ENCODE data around the gene EPB41L2.
A peak's percentile ranks its signal among the peaks of the same experiment; 100 is the strongest.

EPB41L2 gene

DNA sequence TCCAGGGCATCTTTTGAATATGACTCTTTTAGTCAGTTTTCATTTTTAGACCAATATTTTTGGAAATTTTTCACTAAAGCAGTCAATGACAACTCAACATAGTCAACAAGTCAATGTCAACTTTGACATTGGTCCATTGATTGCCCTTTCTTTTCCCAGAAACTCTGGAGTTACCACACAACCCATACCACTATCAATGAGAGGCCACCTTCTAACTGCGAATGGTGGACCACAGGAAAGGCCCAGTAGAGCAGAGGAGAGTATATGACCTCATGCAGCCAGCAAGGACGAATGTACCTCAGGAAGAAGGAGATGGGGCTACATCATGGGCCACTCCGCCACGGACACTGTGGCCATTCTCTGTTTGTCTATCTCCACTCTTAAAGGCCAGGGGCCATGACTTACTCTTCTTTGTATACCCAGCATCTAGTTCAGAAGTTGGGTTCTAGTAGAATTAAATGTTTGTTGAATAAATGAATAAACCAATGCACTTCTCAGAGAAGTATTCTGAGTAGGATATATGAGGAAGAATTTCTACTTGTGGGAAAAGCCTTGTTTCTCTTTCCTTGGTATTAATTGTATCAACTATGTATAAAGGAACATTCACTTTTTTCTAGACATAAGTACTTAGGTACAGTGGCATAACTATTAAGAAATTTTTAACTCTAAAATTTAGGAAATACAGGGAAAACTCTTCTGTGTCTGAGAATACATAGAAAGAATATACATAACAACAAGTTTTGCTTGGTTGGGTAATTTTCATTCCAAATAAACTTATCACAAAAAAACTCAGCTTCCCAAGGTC, 236.4 kb downstream of the EPB41L2 start:
- H2AFZ ChIP-seq (ENCODE audit: low read depth, low read length), result no peak overlapping the region
- H3K9ac ChIP-seq (ENCODE audit: low read length), result no peak overlapping the region
- no peak overlapping the region for H3K4me3 ChIP-seq (ENCODE audit: low read length)
- no peak overlapping the region for H3K27ac ChIP-seq (ENCODE audit: low read length)
- H3K4me2 ChIP-seq (ENCODE audit: low read length), result no peak overlapping the region
- peaks cover 6% of the 10 kb centered on the region; the same call in 1 of the 2 replicates for H3K4me1 ChIP-seq (ENCODE audit: low read length)
- no peaks in the 10 kb centered on the region for H3K79me2 ChIP-seq (ENCODE audit: low read length)
- no peaks in the 10 kb centered on the region for H3K27me3 ChIP-seq (ENCODE audit: low read depth, low read length)
- no peaks in the 10 kb centered on the region for H4K20me1 ChIP-seq (ENCODE audit: insufficient read depth, low read length)
- H3K36me3 ChIP-seq (replicated peaks; ENCODE audit: low read depth, low read length), result no peaks in the 10 kb centered on the region
- TF ChIP-seq, protein P1, sequence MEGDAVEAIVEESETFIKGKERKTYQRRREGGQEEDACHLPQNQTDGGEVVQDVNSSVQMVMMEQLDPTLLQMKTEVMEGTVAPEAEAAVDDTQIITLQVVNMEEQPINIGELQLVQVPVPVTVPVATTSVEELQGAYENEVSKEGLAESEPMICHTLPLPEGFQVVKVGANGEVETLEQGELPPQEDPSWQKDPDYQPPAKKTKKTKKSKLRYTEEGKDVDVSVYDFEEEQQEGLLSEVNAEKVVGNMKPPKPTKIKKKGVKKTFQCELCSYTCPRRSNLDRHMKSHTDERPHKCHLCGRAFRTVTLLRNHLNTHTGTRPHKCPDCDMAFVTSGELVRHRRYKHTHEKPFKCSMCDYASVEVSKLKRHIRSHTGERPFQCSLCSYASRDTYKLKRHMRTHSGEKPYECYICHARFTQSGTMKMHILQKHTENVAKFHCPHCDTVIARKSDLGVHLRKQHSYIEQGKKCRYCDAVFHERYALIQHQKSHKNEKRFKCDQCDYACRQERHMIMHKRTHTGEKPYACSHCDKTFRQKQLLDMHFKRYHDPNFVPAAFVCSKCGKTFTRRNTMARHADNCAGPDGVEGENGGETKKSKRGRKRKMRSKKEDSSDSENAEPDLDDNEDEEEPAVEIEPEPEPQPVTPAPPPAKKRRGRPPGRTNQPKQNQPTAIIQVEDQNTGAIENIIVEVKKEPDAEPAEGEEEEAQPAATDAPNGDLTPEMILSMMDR (IDR thresholded peaks at IDR 0.05; ENCODE audit: low read depth, low read length), result no peak
- no peak for TF ChIP-seq EZH2phosphoT487 (IDR thresholded peaks at IDR 0.05; ENCODE audit: low read depth)
- H3K9me3 ChIP-seq (ENCODE audit: insufficient read depth, low read length), result no peaks in the 10 kb centered on the region

DNA sequence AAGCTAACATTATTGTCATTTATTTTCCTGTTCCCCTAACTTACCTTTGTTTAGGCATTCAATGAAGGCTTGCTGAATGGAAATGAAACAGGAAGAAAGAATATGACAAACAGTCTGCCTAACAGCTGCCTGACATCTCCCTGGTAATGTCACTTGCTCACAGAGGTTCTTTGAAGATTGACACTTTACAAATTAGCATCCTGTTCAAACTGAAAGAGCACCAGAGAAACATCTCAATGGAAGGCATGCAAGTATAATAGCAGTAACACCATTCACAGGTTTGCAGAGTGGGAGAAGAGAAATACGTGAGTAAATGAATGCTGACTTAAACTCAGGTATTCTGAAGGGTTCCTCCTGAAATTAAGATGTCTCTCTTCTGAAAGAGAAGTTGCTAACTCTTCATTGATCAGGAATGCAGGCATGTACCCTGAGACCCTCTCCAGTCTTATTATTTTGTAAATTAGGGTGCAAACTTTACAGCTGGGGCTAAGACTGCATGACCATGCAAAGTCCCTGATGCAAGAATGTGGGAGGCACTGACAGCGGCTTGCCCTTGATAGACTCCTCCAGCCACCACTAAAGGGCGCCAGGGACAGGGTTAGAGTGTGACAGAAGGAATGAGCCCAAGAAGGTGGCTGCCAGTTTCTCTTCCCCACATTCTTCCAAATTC, 237.1 kb downstream of the EPB41L2 start:
- H3K79me2 ChIP-seq (ENCODE audit: low read length), result no peaks in the 10 kb centered on the region
- no peak for TF ChIP-seq EZH2phosphoT487 (IDR thresholded peaks at IDR 0.05; ENCODE audit: low read depth)
- TF ChIP-seq, protein P1 (IDR thresholded peaks at IDR 0.05; ENCODE audit: low read depth, low read length), result no peak

DNA sequence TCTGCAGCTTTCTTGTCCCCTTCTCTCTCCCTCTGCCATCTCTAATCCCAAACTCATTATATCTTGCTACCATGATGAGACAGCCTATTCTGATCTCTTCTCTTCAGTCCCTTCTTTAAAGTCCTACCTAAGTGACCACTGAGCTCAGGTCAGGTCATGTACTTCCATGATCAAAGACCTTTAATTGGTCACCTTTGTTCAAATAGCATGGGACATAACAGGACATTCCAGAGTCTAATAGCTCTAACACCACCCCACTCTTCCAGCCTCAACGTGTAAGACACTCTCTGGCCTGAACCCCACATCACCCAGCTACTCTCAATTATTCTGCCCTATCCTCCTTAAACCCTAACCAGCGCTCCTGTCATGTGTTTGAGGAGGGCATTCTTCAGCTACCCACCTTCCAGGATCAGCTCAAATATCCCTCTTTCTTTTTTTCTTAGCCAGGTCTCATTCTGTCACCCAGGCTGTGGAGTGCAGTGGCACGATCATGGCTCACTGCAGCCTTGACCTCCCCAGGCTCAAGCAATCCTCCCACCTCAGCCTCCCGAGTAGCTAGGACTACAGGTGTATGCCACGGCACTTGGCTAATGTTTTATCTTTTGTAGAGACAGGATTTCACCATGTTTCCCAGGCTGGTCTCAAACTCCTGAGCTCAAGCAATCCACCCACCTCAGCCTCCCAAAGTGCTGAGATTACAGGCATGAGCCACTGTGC, 237.9 kb downstream of the EPB41L2 start:
- no peaks in the 10 kb centered on the region for H4K20me1 ChIP-seq (ENCODE audit: insufficient read depth, low read length)
- no peaks in the 10 kb centered on the region for H3K9me3 ChIP-seq (ENCODE audit: insufficient read depth, low read length)
- H3K27ac ChIP-seq (ENCODE audit: low read length), result no peak overlapping the region
- TF ChIP-seq EZH2phosphoT487 (IDR thresholded peaks at IDR 0.05; ENCODE audit: low read depth), result no peak
- TF ChIP-seq, protein P1 (IDR thresholded peaks at IDR 0.05; ENCODE audit: low read depth, low read length), result no peak
- H3K4me2 ChIP-seq (ENCODE audit: low read length), result peak overlapping the region; percentile 18; the same call in 1 of the 2 replicates
- H3K4me3 ChIP-seq (ENCODE audit: low read length), result no peak overlapping the region
- H2AFZ ChIP-seq (ENCODE audit: low read depth, low read length), result no peak overlapping the region
- peaks cover 6% of the 10 kb centered on the region; the same call in 1 of the 2 replicates for H3K4me1 ChIP-seq (ENCODE audit: low read length)
- H3K27me3 ChIP-seq (ENCODE audit: low read depth, low read length), result no peaks in the 10 kb centered on the region
- H3K36me3 ChIP-seq (replicated peaks; ENCODE audit: low read depth, low read length), result no peaks in the 10 kb centered on the region
- H3K79me2 ChIP-seq (ENCODE audit: low read length), result no peaks in the 10 kb centered on the region
- H3K9ac ChIP-seq (ENCODE audit: low read length), result no peak overlapping the region

More for the DNA sequence above, 237.1 kb downstream of the EPB41L2 start:
- Histone ChIP-seq H3K4me3 (ENCODE audit: low read length) (no peak overlapping the region), H3K4me2 (ENCODE audit: low read length) (peak overlapping the region; percentile 18; the same call in 1 of the 2 replicates), H3K9me3 (ENCODE audit: insufficient read depth, low read length) (no peaks in the 10 kb centered on the region), H4K20me1 (ENCODE audit: insufficient read depth, low read length) (no peaks in the 10 kb centered on the region), H3K27me3 (ENCODE audit: low read depth, low read length) (no peaks in the 10 kb centered on the region), H3K36me3 (replicated peaks; ENCODE audit: low read depth, low read length) (no peaks in the 10 kb centered on the region), H3K9ac (ENCODE audit: low read length) (no peak overlapping the region), H2AFZ (ENCODE audit: low read depth, low read length) (no peak overlapping the region), H3K4me1 (ENCODE audit: low read length) (peaks cover 6% of the 10 kb centered on the region; the same call in 1 of the 2 replicates), H3K27ac (ENCODE audit: low read length) (no peak overlapping the region)

DNA sequence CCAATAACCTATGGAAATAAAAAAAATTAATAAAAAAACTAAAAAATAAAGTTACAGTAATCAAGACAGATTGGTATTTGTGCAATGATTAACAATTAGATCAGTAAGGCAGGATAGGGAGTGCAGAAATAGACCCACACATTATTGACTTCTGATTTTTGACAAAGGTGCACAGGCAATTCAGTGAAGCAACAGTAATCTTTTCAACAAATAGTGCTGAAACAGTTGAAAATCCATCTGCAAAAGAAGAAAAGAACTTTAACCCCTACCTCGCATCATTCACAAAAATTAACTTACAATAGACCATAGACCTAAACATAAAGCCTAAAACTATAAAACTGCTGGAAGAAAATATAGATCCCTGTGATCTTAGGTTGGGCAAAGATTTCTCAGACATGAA, 240.3 kb downstream of the EPB41L2 start:
- H3K36me3 ChIP-seq (replicated peaks; ENCODE audit: low read depth, low read length), result no peaks in the 10 kb centered on the region
- no peak overlapping the region for H3K4me2 ChIP-seq (ENCODE audit: low read length)
- no peak overlapping the region for H2AFZ ChIP-seq (ENCODE audit: low read depth, low read length)
- no peaks in the 10 kb centered on the region for H3K27me3 ChIP-seq (ENCODE audit: low read depth, low read length)
- H3K79me2 ChIP-seq (ENCODE audit: low read length), result no peaks in the 10 kb centered on the region
- H3K9ac ChIP-seq (ENCODE audit: low read length), result no peak overlapping the region
- no peak for TF ChIP-seq EZH2phosphoT487 (IDR thresholded peaks at IDR 0.05; ENCODE audit: low read depth)
- TF ChIP-seq, protein P1 (IDR thresholded peaks at IDR 0.05; ENCODE audit: low read depth, low read length), result no peak
- H4K20me1 ChIP-seq (ENCODE audit: insufficient read depth, low read length), result no peaks in the 10 kb centered on the region
- peaks cover 6% of the 10 kb centered on the region; the same call in 1 of the 2 replicates for H3K4me1 ChIP-seq (ENCODE audit: low read length)
- H3K27ac ChIP-seq (ENCODE audit: low read length), result no peak overlapping the region
- no peaks in the 10 kb centered on the region for H3K9me3 ChIP-seq (ENCODE audit: insufficient read depth, low read length)
- H3K4me3 ChIP-seq (ENCODE audit: low read length), result no peak overlapping the region
